Endothelial cell of umbilical vein (primary cell): ENCODE results near the gene INPP5A. TPM values are rescaled to one million over a fixed set of nuclear protein-coding genes. Genes with fewer than 3 reads are reported as not detected.

ENCODE experiments used
- BruUV-seq: library from RNA; stranded (reverse); fragments of 400-500 nt; replicated peaks from 2 replicates; lab custom pipeline; 2021; lab: Mats Ljungman, UMichigan
- CTCF ChIA-PET: fragments of 300-600, 350-600 bp; sonication (Branson Sonifier 250); formaldehyde crosslinking; loops from one replicate; lab custom pipeline; 2021; ENCODE audit warnings: antibody characterized with exemption, inconsistent platforms; lab: Charles Lee
- POLR2A ChIA-PET: fragments of 300-600, 350-600 bp; sonication (Branson Sonifier 250); formaldehyde crosslinking; loops from one replicate; lab custom pipeline; 2021; ENCODE audit warnings: antibody characterized with exemption, inconsistent platforms; lab: Charles Lee
- DNase-seq: peaks from one replicate; pipeline ENCODE4 v3.0.0-alpha.2; 2011; ENCODE audit warnings: low read depth, low spot score
- FAIRE-seq: peaks from 2 replicates; lab custom pipeline; 2011; peaks lifted over from hg19 to GRCh38; lab: Jason Lieb, UNC
- H2AFZ ChIP-seq: 2 replicates; pipeline ENCODE4 v1.6.0; 2012; ENCODE audit warnings: low read depth, low read length, control low read depth, inconsistent platforms
- H3K27ac ChIP-seq: 2 replicates; pipeline ENCODE4 v1.5.1; 2011; ENCODE audit warnings: low read depth, mild to moderate bottlenecking, control low read depth, low read length, moderate library complexity; ENCODE audit not compliant: insufficient read depth
- H3K27me3 ChIP-seq, 2 experiments: 2 replicates each; pipeline versions ENCODE4 v1.6.0 to v1.6.1; 2011; ENCODE audit warnings: low read length in 2 of 2, mixed read lengths in 1 of 2; ENCODE audit not compliant: control insufficient read depth in 2 of 2, insufficient read depth in 2 of 2
- H3K36me3 ChIP-seq, 2 experiments: 2 replicates in 1 of 2; 3 replicates in 1 of 2; pipeline ENCODE4 v1.5.1; 2011; ENCODE audit warnings: low read length in 2 of 2, mild to moderate bottlenecking in 1 of 2, moderate library complexity in 1 of 2; ENCODE audit not compliant: control insufficient read depth in 2 of 2, insufficient read depth in 2 of 2; ENCODE audit errors: extremely low read depth in 1 of 2
- H3K4me1 ChIP-seq: 3 replicates; pipeline ENCODE4 v1.5.1; 2011; ENCODE audit warnings: mild to moderate bottlenecking, low read length; ENCODE audit not compliant: control insufficient read depth, insufficient read depth; ENCODE audit errors: extremely low read depth
- H3K4me2 ChIP-seq: 2 replicates; pipeline ENCODE4 v1.6.1; 2011; ENCODE audit warnings: low read length, control low read depth, mixed read lengths; ENCODE audit not compliant: insufficient read depth
- H3K4me3 ChIP-seq, 3 experiments: fragments of 200-600 bp in 1 of 3; sonication (generic), shearing (Covaris generic) in 1 of 3; replicated peaks in 1 of 3; 2 replicates each; pipeline ENCODE4 v1.5.1; 2011 to 2016; ENCODE audit warnings: control low read depth in 3 of 3, low read length in 3 of 3, mild to moderate bottlenecking in 2 of 3, inconsistent platforms in 1 of 3, low read depth in 1 of 3, moderate library complexity in 1 of 3; ENCODE audit not compliant: insufficient read depth in 1 of 3
- H3K79me2 ChIP-seq: 2 replicates; pipeline ENCODE4 v1.6.0; 2012; ENCODE audit warnings: low read length, inconsistent platforms; ENCODE audit not compliant: control insufficient read depth, insufficient read depth
- H3K9ac ChIP-seq: replicated peaks from 2 replicates; pipeline ENCODE3; 2011; ENCODE audit warnings: low read length, control low read depth; ENCODE audit not compliant: insufficient read depth; ENCODE audit errors: extremely low read depth
- H3K9me1 ChIP-seq: replicated peaks from 3 replicates; pipeline ENCODE4 v1.6.0; 2011; ENCODE audit warnings: mild to moderate bottlenecking, low read length; ENCODE audit not compliant: control insufficient read depth, insufficient read depth; ENCODE audit errors: extremely low read depth
- H3K9me3 ChIP-seq: replicated peaks from 2 replicates; pipeline ENCODE4 v1.5.1; 2012; ENCODE audit warnings: low read length, inconsistent platforms; ENCODE audit not compliant: control insufficient read depth, insufficient read depth
- H4K20me1 ChIP-seq: replicated peaks from 2 replicates; pipeline ENCODE3; 2011; ENCODE audit warnings: mild to moderate bottlenecking, low read length; ENCODE audit not compliant: control insufficient read depth, insufficient read depth; ENCODE audit errors: extremely low read depth
- CTCF ChIP-seq, 2 donors: IDR thresholded peaks; 1 replicate in 1 of 2; 2 replicates in 1 of 2; pipeline ENCODE4 v1.5.1; 2011; ENCODE audit warnings: low read length in 2 of 2, mild to moderate bottlenecking in 2 of 2, moderate library complexity in 2 of 2, control low read depth in 1 of 2, inconsistent platforms in 1 of 2, low read depth in 1 of 2; ENCODE audit not compliant: insufficient read depth in 1 of 2; ENCODE audit errors: extremely low read depth in 1 of 2
- EZH2 ChIP-seq: IDR thresholded peaks from 2 replicates; pipeline ENCODE4 v1.6.1; 2012; ENCODE audit warnings: borderline replicate concordance, low read depth, mild to moderate bottlenecking, moderate library complexity, low read length, inconsistent platforms; ENCODE audit not compliant: severe bottlenecking
- FOS ChIP-seq: IDR thresholded peaks from 2 replicates; pipeline ENCODE4 v1.6.1; 2011; ENCODE audit warnings: mild to moderate bottlenecking, low read length, moderate library complexity, borderline replicate concordance; ENCODE audit not compliant: insufficient read depth
- GATA2 ChIP-seq: IDR thresholded peaks from 2 replicates; pipeline ENCODE4 v1.7.0; 2011; ENCODE audit warnings: low read depth, mild to moderate bottlenecking, moderate library complexity, mixed read lengths, low read length; ENCODE audit not compliant: insufficient read length, insufficient read depth
- JUN ChIP-seq: IDR thresholded peaks from 2 replicates; pipeline ENCODE4 v1.6.1; 2011; ENCODE audit warnings: borderline replicate concordance, low read depth; ENCODE audit not compliant: insufficient read length, insufficient read depth
- MYC ChIP-seq: IDR thresholded peaks from one replicate; pipeline ENCODE4 v1.6.1; 2011; ENCODE audit warnings: mild to moderate bottlenecking, low read depth, low read length
- POLR2A ChIP-seq: IDR thresholded peaks from 2 replicates; pipeline ENCODE4 v1.6.1; 2012; ENCODE audit warnings: low read depth, mild to moderate bottlenecking, control low read depth, low read length
- POLR2AphosphoS5 ChIP-seq: IDR thresholded peaks from 2 replicates; pipeline ENCODE4 v1.6.1; 2012; ENCODE audit warnings: low read depth, mild to moderate bottlenecking, control low read depth, low read length, moderate library complexity; ENCODE audit not compliant: insufficient read depth
- dilution Hi-C: fragments of 300-500 bp; cut with MboI; formaldehyde crosslinking; loops from one replicate; pipeline ENCODE4 v1.15.0; 2019; ENCODE audit warnings: low sequenced_read_pairs; ENCODE audit not compliant: extremely low pct_ligation_motif_present
- intact Hi-C: fragments of 100-400 bp; cut with micrococcal nuclease; formaldehyde crosslinking; loops from one replicate; pipeline ENCODE4 v1.10.0; 2022
- polyA plus RNA-seq, 4 experiments: library from polyadenylated mRNA; depleted of rRNA in 3 of 4; stranded (reverse) in 3 of 4; unstranded in 1 of 4; fragments of >200 nt; gene quantifications; 2 replicates each; pipeline versions ENCODE4 v1.2.1 to v1.2.3, GENCODE V29; 2011 to 2012; ENCODE audit warnings: missing spikeins in 1 of 4
- total RNA-seq: library from RNA; stranded (reverse); gene quantifications from 2 replicates; pipeline ENCODE4 v1.2.3, GENCODE V29; 2021
- TF ChIP-seq, protein P1 (sequence below): IDR thresholded peaks from 2 replicates; pipeline ENCODE4 v1.6.1; 2011; ENCODE audit not compliant: insufficient read depth, insufficient read length

Gene INPP5A
- total and polyA plus RNA-seq, 2 donors (not counting 3 experiments of a cell fraction or from before 2014, with no cell fraction given), result 22.9 to 33.2 TPM

DNA sequence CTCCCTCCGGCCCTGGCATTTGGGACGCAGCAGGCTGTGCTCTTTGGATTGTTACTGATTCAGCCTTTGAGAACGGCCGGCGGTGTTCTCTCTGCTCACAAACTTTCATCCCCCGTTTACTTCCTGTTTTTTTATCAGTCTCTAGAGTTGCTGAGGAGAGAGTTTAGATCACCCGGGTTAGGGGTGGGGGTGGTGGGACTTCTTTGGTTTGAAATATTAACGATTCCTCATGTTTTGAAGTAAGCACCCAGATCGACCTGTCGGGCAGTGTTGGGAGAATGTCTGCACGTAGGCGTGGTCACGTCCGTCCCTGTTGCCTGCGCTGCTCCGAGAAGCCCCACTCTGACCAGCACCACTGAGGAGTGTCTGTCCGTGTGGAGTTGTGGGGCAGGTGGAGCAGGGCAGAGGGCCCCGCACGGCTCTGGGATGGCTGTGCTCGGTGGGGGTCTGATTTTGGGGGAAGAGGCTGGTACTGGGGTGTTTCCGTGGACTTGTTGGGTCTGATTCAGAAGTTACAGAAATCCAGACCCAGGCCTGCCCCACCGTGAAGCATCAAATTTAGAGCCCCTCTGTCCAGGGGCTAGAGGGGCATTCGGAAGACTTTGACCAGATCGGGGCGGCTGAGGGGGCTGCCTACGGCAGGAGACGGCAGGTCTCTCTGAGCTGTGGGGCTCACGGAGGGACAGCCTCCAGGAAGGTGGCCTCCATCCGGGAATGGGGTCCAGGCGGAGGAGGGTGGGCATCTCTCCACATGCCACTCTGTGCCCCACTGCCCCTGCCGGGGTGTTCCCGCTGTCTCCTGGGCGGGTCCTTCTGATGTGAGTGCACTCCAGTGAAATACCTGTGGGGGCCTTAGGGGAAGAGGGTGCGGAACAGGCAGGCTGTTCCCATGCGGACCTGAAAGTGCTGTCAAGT, 7.4 kb downstream of the INPP5A start:
- CTCF ChIA-PET, result no interaction called here
- FAIRE-seq (no peak), DNase-seq (no peak)
- peaks cover 24% of the 10 kb centered on the region for H3K79me2 ChIP-seq
- intact Hi-C loops (no loop called here), dilution Hi-C loops (no loop called here)
- TF ChIP-seq, protein P1, sequence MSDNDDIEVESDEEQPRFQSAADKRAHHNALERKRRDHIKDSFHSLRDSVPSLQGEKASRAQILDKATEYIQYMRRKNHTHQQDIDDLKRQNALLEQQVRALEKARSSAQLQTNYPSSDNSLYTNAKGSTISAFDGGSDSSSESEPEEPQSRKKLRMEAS, result no peak
- TF ChIP-seq FOS (no peak), MYC (no peak), CTCF (IDR thresholded peaks at IDR 0.05; ENCODE audit: extremely low read depth in 1 of 2, insufficient read depth in 1 of 2, low read depth in 1 of 2, low read length in 2 of 2) (no peak), JUN (no peak), GATA2 (no peak), EZH2 (no peak), POLR2AphosphoS5 (no peak), POLR2A (no peak)
- H3K27ac ChIP-seq, result no peak overlapping the region
- POLR2A ChIA-PET, result no interaction called here
- H4K20me1 ChIP-seq, result no peaks in the 10 kb centered on the region
- no peak overlapping the region for H3K4me3 ChIP-seq
- H3K4me2 ChIP-seq, result no peak overlapping the region
- H3K27me3 ChIP-seq, result no peaks in the 10 kb centered on the region
- H3K4me1 ChIP-seq, result peaks cover 8% of the 10 kb centered on the region
- no peaks in the 10 kb centered on the region for H3K9me3 ChIP-seq
- no TSS peak for BruUV-seq
- no peak overlapping the region for H2AFZ ChIP-seq
- H3K36me3 ChIP-seq, result no peaks in the 10 kb centered on the region
- no peak overlapping the region for H3K9ac ChIP-seq
- no peaks in the 10 kb centered on the region for H3K9me1 ChIP-seq
